8988T (cell line): Measurements from ENCODE around the gene C14orf132.
"Not testable (repeated sequence)": the region's sequence is repeated elsewhere in the genome, so short reads cannot be mapped to it uniquely, and the experiment has no call there.

Experiments used
- DNase-seq: peaks from one replicate; pipeline ENCODE4 v3.0.0; 2011

Gene C14orf132

GRCh38 chr14:96038920-96039632 is at the start of gene C14orf132:
Gene C14orf132 (plus strand): TSS chr14:96039362. CDS start chr14:96039501, 139 bp downstream.
- peak; percentile 57 for DNase-seq

GRCh38 chr14:95993768-95994592 is 45.2 kb upstream of the C14orf132 start:
- DNase-seq, result no peak

- no peak for DNase-seq
Observed at GRCh38 chr14:95994593-95994928, 44.6 kb upstream of the C14orf132 start.

GRCh38 chr14:95998656-95999055 is 40.5 kb upstream of the C14orf132 start:
- no peak for DNase-seq

- DNase-seq, result no peak
Observed at GRCh38 chr14:96001866-96002497, 37.2 kb upstream of the C14orf132 start.

GRCh38 chr14:96002498-96002884 is 36.7 kb upstream of the C14orf132 start:
- no peak for DNase-seq

GRCh38 chr14:96011131-96011530 is 28.0 kb upstream of the C14orf132 start:
- DNase-seq, result no peak

GRCh38 chr14:96011607-96012006 is 27.6 kb upstream of the C14orf132 start:
- no peak for DNase-seq

- DNase-seq, result not testable (repeated sequence)
Observed at GRCh38 chr14:96012757-96013156, 26.4 kb upstream of the C14orf132 start.

- DNase-seq, result no peak
Observed at GRCh38 chr14:96014176-96014575, 25.0 kb upstream of the C14orf132 start.

GRCh38 chr14:96016501-96017160 is 22.5 kb upstream of the C14orf132 start:
- no peak for DNase-seq

GRCh38 chr14:96017882-96018281 is 21.3 kb upstream of the C14orf132 start:
- DNase-seq, result no peak

- DNase-seq, result no peak
Observed at GRCh38 chr14:96027431-96028355, 11.5 kb upstream of the C14orf132 start.

- DNase-seq, result no peak
Observed at GRCh38 chr14:96029089-96029645, 10.0 kb upstream of the C14orf132 start.

GRCh38 chr14:96030108-96030760 is 8.9 kb upstream of the C14orf132 start:
- no peak for DNase-seq

GRCh38 chr14:96031691-96032090 is 7.5 kb upstream of the C14orf132 start:
- DNase-seq, result no peak

- no peak for DNase-seq
Observed at GRCh38 chr14:96035456-96035855, 3.7 kb upstream of the C14orf132 start.

- DNase-seq, result peak; percentile 39
Observed at GRCh38 chr14:96037891-96038557, 1.1 kb upstream of the C14orf132 start.

GRCh38 chr14:96038558-96038919 is 623 bp upstream of the C14orf132 start:
- DNase-seq, result no peak

- no peak for DNase-seq
Observed at GRCh38 chr14:96039633-96040311, 610 bp downstream of the C14orf132 start.
